KOPT-K1 (cell line): ENCODE data around the gene STS.

ENCODE experiments used
- H3K27ac ChIP-seq: fragments of 200-600 bp; sonication (generic); 2 replicates; pipeline ENCODE4 v1.5.1; 2016; ENCODE audit warnings: antibody characterized with exemption, mild to moderate bottlenecking, low read depth, low read length; ENCODE audit not compliant: poor library complexity, severe bottlenecking
- H3K36me3 ChIP-seq: fragments of 200-600 bp; sonication (generic); 2 replicates; pipeline ENCODE4 v1.5.1; 2017; ENCODE audit warnings: antibody characterized with exemption, mild to moderate bottlenecking, low read length, moderate library complexity; ENCODE audit not compliant: insufficient read depth
- H3K9me3 ChIP-seq: fragments of 200-600 bp; sonication (generic); 2 replicates; pipeline ENCODE4 v1.5.1; 2017; ENCODE audit warnings: antibody characterized with exemption, low read length, mild to moderate bottlenecking; ENCODE audit not compliant: insufficient read depth, poor library complexity, severe bottlenecking

STS gene

GRCh38 chrX:7190157-7190556 lies 42.6 kb downstream of the STS start:
- Histone ChIP-seq H3K27ac (no peak overlapping the region), H3K36me3 (no peaks in the 10 kb centered on the region), H3K9me3 (no peaks in the 10 kb centered on the region)

GRCh38 chrX:7191681-7192110 lies 44.2 kb downstream of the STS start:
- Histone ChIP-seq H3K9me3 (no peaks in the 10 kb centered on the region), H3K36me3 (no peaks in the 10 kb centered on the region), H3K27ac (no peak overlapping the region)

GRCh38 chrX:7192871-7193270 lies 45.4 kb downstream of the STS start:
- Histone ChIP-seq H3K36me3 (no peaks in the 10 kb centered on the region), H3K27ac (no peak overlapping the region), H3K9me3 (no peaks in the 10 kb centered on the region)

- Histone ChIP-seq H3K27ac (no peak overlapping the region), H3K36me3 (no peaks in the 10 kb centered on the region), H3K9me3 (no peaks in the 10 kb centered on the region)
These were observed 47.1 kb downstream of the STS start for GRCh38 chrX:7194606-7195005.
